ENCODE data around the gene BRSK2.

GRCh38 chr11:1439341-1439740 is 49.6 kb downstream of the BRSK2 start:
- TF ChIP-seq, protein P1, sequence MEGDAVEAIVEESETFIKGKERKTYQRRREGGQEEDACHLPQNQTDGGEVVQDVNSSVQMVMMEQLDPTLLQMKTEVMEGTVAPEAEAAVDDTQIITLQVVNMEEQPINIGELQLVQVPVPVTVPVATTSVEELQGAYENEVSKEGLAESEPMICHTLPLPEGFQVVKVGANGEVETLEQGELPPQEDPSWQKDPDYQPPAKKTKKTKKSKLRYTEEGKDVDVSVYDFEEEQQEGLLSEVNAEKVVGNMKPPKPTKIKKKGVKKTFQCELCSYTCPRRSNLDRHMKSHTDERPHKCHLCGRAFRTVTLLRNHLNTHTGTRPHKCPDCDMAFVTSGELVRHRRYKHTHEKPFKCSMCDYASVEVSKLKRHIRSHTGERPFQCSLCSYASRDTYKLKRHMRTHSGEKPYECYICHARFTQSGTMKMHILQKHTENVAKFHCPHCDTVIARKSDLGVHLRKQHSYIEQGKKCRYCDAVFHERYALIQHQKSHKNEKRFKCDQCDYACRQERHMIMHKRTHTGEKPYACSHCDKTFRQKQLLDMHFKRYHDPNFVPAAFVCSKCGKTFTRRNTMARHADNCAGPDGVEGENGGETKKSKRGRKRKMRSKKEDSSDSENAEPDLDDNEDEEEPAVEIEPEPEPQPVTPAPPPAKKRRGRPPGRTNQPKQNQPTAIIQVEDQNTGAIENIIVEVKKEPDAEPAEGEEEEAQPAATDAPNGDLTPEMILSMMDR (IDR thresholded peaks at IDR 0.05): no peak
- TF ChIP-seq REST (IDR thresholded peaks at IDR 0.05; ENCODE audit: insufficient read depth in 1 of 2, low read depth in 2 of 2, low read length in 1 of 2): no peak
